SK-N-SH treated with all-trans-retinoic acid at 6 μM for 48 hours (cell line): ENCODE data around the gene POU6F2.

Experiments
- ESRRG ChIP-seq: fragments of 250-450 bp; sonication (Bioruptor Pico); IDR thresholded peaks from 2 replicates; pipeline ENCODE4 v1.6.1; 2021; ENCODE audit warnings: mild to moderate bottlenecking
- PPARA ChIP-seq: fragments of 250-450 bp; sonication (Bioruptor Pico); IDR thresholded peaks from 2 replicates; pipeline ENCODE4 v1.5.0; 2020; ENCODE audit warnings: mild to moderate bottlenecking, borderline replicate concordance
- ZNF70 ChIP-seq: fragments of 450-650 bp; formaldehyde crosslinking; IDR thresholded peaks from 2 replicates; pipeline ENCODE4 v1.5.0; 2020; ENCODE audit warnings: mild to moderate bottlenecking, moderate library complexity
- TF ChIP-seq, protein P1 (sequence below): fragments of 250-450 bp; sonication (Bioruptor Pico); IDR thresholded peaks from 2 replicates; pipeline ENCODE4 v1.5.0; 2020; ENCODE audit warnings: mild to moderate bottlenecking, moderate library complexity

DNA sequence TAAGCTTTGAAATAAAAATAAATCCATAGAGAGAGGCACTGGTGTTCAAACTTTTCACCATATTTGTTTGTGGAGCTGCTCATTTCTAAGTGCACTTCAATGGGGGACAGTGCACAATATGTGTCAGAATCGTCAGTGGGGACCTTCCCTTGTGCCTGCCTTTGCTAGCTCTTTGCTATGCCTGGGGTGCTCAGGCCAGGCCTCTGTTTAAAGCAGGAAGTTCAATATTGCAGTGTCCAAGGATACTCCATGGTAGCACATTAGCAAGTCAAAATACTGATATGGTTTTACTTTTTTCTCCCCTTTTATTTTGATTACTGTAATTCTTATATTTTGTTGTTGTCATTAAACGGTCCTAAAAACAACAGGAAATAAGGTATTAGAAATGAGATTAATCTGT, 113.4 kb downstream of the POU6F2 start:
- TF ChIP-seq, protein P1, sequence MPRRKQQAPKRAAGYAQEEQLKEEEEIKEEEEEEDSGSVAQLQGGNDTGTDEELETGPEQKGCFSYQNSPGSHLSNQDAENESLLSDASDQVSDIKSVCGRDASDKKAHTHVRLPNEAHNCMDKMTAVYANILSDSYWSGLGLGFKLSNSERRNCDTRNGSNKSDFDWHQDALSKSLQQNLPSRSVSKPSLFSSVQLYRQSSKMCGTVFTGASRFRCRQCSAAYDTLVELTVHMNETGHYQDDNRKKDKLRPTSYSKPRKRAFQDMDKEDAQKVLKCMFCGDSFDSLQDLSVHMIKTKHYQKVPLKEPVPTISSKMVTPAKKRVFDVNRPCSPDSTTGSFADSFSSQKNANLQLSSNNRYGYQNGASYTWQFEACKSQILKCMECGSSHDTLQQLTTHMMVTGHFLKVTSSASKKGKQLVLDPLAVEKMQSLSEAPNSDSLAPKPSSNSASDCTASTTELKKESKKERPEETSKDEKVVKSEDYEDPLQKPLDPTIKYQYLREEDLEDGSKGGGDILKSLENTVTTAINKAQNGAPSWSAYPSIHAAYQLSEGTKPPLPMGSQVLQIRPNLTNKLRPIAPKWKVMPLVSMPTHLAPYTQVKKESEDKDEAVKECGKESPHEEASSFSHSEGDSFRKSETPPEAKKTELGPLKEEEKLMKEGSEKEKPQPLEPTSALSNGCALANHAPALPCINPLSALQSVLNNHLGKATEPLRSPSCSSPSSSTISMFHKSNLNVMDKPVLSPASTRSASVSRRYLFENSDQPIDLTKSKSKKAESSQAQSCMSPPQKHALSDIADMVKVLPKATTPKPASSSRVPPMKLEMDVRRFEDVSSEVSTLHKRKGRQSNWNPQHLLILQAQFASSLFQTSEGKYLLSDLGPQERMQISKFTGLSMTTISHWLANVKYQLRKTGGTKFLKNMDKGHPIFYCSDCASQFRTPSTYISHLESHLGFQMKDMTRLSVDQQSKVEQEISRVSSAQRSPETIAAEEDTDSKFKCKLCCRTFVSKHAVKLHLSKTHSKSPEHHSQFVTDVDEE (CRISPR knock-in tag): no peak
- TF ChIP-seq ESRRG (CRISPR knock-in tag) (no peak), ZNF70 (CRISPR knock-in tag) (no peak), PPARA (CRISPR knock-in tag) (no peak)
